HFF-Myc (cell line): ENCODE measurements around the gene RPRD2.
"Not testable (repeated sequence)": the region's sequence is repeated elsewhere in the genome, so short reads cannot be mapped to it uniquely, and the experiment has no call there.

ENCODE experiments used
- DNase-seq: peaks from one replicate; pipeline ENCODE4 v3.0.0-alpha.2; 2011; ENCODE audit warnings: low read depth; ENCODE audit errors: extremely low read depth
- H3K4me3 ChIP-seq: replicated peaks from 2 replicates; pipeline ENCODE4 v1.5.1; 2011; ENCODE audit warnings: low read depth, mild to moderate bottlenecking, control low read depth, low read length
- TF ChIP-seq, protein P1 (sequence below): IDR thresholded peaks from 2 replicates; pipeline ENCODE4 v1.5.1; 2012; ENCODE audit warnings: mild to moderate bottlenecking, low read depth, low read length, control low read depth; ENCODE audit errors: missing control alignments

Gene RPRD2

GRCh38 chr1:150388241-150388640 lies 24.3 kb downstream of the RPRD2 start:
- DNase-seq = no peak
- H3K4me3 ChIP-seq = no peak overlapping the region
- TF ChIP-seq, protein P1, sequence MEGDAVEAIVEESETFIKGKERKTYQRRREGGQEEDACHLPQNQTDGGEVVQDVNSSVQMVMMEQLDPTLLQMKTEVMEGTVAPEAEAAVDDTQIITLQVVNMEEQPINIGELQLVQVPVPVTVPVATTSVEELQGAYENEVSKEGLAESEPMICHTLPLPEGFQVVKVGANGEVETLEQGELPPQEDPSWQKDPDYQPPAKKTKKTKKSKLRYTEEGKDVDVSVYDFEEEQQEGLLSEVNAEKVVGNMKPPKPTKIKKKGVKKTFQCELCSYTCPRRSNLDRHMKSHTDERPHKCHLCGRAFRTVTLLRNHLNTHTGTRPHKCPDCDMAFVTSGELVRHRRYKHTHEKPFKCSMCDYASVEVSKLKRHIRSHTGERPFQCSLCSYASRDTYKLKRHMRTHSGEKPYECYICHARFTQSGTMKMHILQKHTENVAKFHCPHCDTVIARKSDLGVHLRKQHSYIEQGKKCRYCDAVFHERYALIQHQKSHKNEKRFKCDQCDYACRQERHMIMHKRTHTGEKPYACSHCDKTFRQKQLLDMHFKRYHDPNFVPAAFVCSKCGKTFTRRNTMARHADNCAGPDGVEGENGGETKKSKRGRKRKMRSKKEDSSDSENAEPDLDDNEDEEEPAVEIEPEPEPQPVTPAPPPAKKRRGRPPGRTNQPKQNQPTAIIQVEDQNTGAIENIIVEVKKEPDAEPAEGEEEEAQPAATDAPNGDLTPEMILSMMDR = no peak

GRCh38 chr1:150389650-150390049 lies 25.7 kb downstream of the RPRD2 start:
- no peak for DNase-seq
- TF ChIP-seq, protein P1 = no peak
- no peak overlapping the region for H3K4me3 ChIP-seq

- H3K4me3 ChIP-seq = no peak overlapping the region
- TF ChIP-seq, protein P1 = no peak
- DNase-seq = no peak
Measured at GRCh38 chr1:150392627-150393026, 28.7 kb downstream of the RPRD2 start.

DNA sequence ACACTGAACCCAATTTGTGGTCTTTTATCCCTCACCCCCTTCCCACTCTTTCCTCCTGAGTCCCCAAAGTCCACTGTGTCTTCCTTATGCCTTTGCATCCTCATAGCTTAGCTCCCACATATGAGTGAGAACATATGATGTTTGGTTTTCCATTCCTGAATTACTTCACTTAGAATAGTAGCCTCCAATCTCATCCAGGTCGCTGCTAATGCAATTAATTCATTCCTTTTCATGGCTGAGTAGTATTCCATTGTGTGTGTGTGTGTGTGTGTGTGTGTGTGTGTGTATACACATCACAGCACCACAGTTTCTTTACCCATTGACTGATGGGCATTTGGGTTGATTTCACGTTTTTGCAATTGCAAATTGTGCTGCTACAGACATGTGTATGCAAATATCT lies 31.2 kb downstream of the RPRD2 start:
- H3K4me3 ChIP-seq, DNase-seq: not testable (repeated sequence)

DNA sequence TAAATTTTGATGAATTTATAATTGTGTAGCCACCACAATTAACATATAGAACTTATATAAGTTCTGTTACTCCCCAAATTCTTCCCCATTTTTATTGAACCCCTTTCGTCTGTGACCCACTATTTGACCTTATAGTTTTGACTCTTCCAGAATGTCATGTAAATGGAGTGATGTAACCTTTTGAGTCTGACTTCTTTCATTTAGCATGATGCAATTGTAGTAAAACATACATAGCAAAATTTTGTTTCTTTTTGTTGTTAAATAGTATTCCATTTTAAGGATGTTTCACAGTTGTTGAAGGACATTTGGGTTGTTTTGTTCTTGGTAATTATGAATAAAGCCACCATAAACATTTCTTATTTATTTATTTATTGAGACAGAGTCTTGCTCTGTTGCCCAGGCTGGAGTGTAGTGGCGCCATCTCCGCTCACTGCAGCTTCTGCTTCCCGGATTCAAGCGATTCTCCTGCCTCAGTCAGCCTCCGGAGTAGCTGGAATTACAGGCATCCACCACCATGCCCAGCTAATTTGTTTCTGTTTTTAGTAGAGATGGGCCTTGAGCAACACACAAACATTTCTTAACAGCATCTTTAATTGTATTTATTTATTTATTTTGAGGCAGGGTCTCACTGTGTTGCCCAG lies 33.6 kb downstream of the RPRD2 start:
- TF ChIP-seq, protein P1 = no peak
- DNase-seq = no peak
- H3K4me3 ChIP-seq = no peak overlapping the region

GRCh38 chr1:150404465-150404864 lies 40.5 kb downstream of the RPRD2 start:
- no peak overlapping the region for H3K4me3 ChIP-seq
- TF ChIP-seq, protein P1 = no peak
- no peak for DNase-seq

DNA sequence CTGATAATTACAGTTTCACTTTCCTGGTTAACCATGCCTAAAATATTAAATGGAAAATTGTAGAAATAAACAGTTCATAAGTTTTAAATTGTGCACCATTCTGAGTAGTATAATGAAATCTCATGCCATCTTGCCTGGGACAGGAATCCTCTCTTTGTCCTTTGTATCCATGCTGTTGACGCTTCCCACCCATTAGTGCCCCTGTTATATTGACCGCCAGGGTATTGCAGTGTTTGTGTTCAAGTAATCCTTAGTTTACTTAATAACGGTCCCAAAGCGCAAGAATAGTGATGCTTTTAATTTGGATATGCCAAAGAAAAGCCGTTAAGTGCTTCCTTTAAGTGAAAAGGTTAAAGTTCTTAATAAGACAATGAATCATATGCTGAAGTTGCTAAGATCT lies 41.7 kb downstream of the RPRD2 start:
- H3K4me3 ChIP-seq = no peak overlapping the region
- DNase-seq = no peak
- TF ChIP-seq, protein P1 = no peak
